Epithelial cell of proximal tubule (primary cell): ENCODE measurements around the gene ATP10A. TPM values are rescaled to one million over a fixed set of nuclear protein-coding genes. Genes with fewer than 3 reads are reported as not detected.

Experiments
- DNase-seq: peaks from one replicate; pipeline ENCODE4 v3.0.0-alpha.2; 2011; ENCODE audit warnings: low read depth
- H3K4me3 ChIP-seq: 2 replicates; pipeline ENCODE4 v1.5.1; 2011; ENCODE audit warnings: low read depth, mild to moderate bottlenecking, low read length
- CTCF ChIP-seq: conservative IDR thresholded peaks from 2 replicates; pipeline ENCODE4 v1.5.1; 2012; ENCODE audit warnings: low read depth, mild to moderate bottlenecking, low read length
- total RNA-seq: library from RNA; depleted of rRNA; stranded (reverse); fragments of >200 nt; gene quantifications from 2 replicates; pipeline ENCODE4 v1.2.3, GENCODE V29; 2015

The ATP10A gene
- total RNA-seq, 1 donor from 2014 or later = 13.0 TPM

GRCh38 chr15:25684521-25685431 lies 178.4 kb downstream of the ATP10A start:
- no peak for DNase-seq
- H3K4me3 ChIP-seq = no peak overlapping the region
- TF ChIP-seq CTCF = no peak

- H3K4me3 ChIP-seq = no peak overlapping the region
- DNase-seq = no peak
- peak; percentile 22 for TF ChIP-seq CTCF
Measured at GRCh38 chr15:25683911-25684310, 179.2 kb downstream of the ATP10A start.

GRCh38 chr15:25683415-25683814 lies 179.7 kb downstream of the ATP10A start:
- no peak overlapping the region for H3K4me3 ChIP-seq
- no peak for TF ChIP-seq CTCF
- DNase-seq = no peak

- no peak for DNase-seq
- no peak for TF ChIP-seq CTCF
- H3K4me3 ChIP-seq = no peak overlapping the region
Measured at GRCh38 chr15:25682340-25682739, 180.8 kb downstream of the ATP10A start.

GRCh38 chr15:25680686-25681025 lies 182.5 kb downstream of the ATP10A start:
- no peak for DNase-seq
- no peak overlapping the region for H3K4me3 ChIP-seq
- TF ChIP-seq CTCF = no peak

- DNase-seq = no peak
- no peak overlapping the region for H3K4me3 ChIP-seq
Measured at GRCh38 chr15:25679964-25680685, 183.0 kb downstream of the ATP10A start.

More at GRCh38 chr15:25679964-25680685, 183.0 kb downstream of the ATP10A start:
- no peak for TF ChIP-seq CTCF
